Kidney (tissue), 14 donors: ENCODE data around the gene LIX1L. TPM values are rescaled to one million over a fixed set of nuclear protein-coding genes. Genes with fewer than 3 reads are reported as not detected.

ENCODE experiments used
- DNase-seq, 5 donors: peaks; one replicate each; pipeline ENCODE4 v3.0.0-alpha.2; 2013 to 2020
- FAIRE-seq: peaks from 2 replicates; lab custom pipeline; 2012; peaks lifted over from hg19 to GRCh38; lab: Jason Lieb, UNC
- H3K27ac ChIP-seq, 2 donors: one replicate each; pipeline ENCODE4 v1.7.0; 2013; ENCODE audit warnings: low read depth in 2 of 2, low read length in 2 of 2, inconsistent platforms in 1 of 2
- H3K27me3 ChIP-seq: one replicate; pipeline ENCODE4 v1.7.1; 2013; ENCODE audit warnings: low read length, inconsistent platforms; ENCODE audit not compliant: control insufficient read depth, insufficient read depth
- H3K36me3 ChIP-seq, 3 donors: one replicate each; pipeline versions ENCODE4 v1.7.0 to v1.7.1; 2013; ENCODE audit warnings: low read length in 3 of 3, control low read depth in 1 of 3, inconsistent platforms in 1 of 3; ENCODE audit not compliant: insufficient read depth in 3 of 3, control insufficient read depth in 2 of 3
- H3K4me1 ChIP-seq, 3 donors: one replicate each; pipeline versions ENCODE4 v1.7.0 to v1.7.1; 2013; ENCODE audit warnings: low read length in 3 of 3, inconsistent platforms in 1 of 3, low read depth in 1 of 3; ENCODE audit not compliant: control insufficient read depth in 2 of 3, insufficient read depth in 2 of 3
- H3K4me3 ChIP-seq, 3 donors: one replicate each; pipeline versions ENCODE4 v1.7.0 to v1.8.1; 2013; ENCODE audit warnings: low read length in 3 of 3, control low read depth in 1 of 3, inconsistent platforms in 1 of 3
- H3K9ac ChIP-seq, 3 donors: one replicate each; pipeline versions ENCODE4 v1.7.0 to v1.7.1; 2013; ENCODE audit warnings: low read length in 3 of 3, control low read depth in 1 of 3, inconsistent platforms in 1 of 3
- H3K9me3 ChIP-seq, 3 donors: one replicate each; pipeline versions ENCODE4 v1.7.0 to v1.7.1; 2013; ENCODE audit warnings: low read length in 3 of 3, control low read depth in 1 of 3, inconsistent platforms in 1 of 3; ENCODE audit not compliant: control insufficient read depth in 2 of 3, insufficient read depth in 1 of 3
- CTCF ChIP-seq: IDR thresholded peaks from 3 replicates; pipeline ENCODE4 v1.5.1; 2012; ENCODE audit warnings: mild to moderate bottlenecking, moderate library complexity, borderline replicate concordance; ENCODE audit not compliant: insufficient read depth; ENCODE audit errors: extremely low read depth
- intact Hi-C: fragments of 100-400 bp; cut with DNase I; formaldehyde crosslinking; loops from one replicate; pipeline ENCODE4 v1.11.1; 2022
- polyA plus RNA-seq: library from polyadenylated mRNA; stranded (reverse); fragments of 350-450 nt; fragmentation: Illumina TruSeq; extraction: RNeasy Lipid Tissue Mini Kit (QIAGEN cat#74804); gene quantifications from one replicate; pipeline ENCODE4 v1.2.3, GENCODE V29; 2014; ENCODE audit warnings: low read depth, low replicate concordance; ENCODE audit not compliant: insufficient read depth
- total RNA-seq: library from RNA; stranded (reverse); fragmentation: NEBNext Ultra II Directional; extraction: Animal tissue kit (Norgen Biotek cat#: 25700); gene quantifications from one replicate; pipeline ENCODE4 v1.2.1, GENCODE V29; 2021
- donor health status: control.
- donor health status: control.
- donor health status: control.
- donor health status: control.
- donor health status: control.
- donor health status: DM: yes; HTN: yes; CAD: no.
- donor health status: Normal renal cell carcinoma (clear cell type).

The LIX1L gene
- total and polyA plus RNA-seq, 2 donors from 2014 or later, result 10.0 to 27.8 TPM

GRCh38 chr1:145974721-145975120, 16.9 kb upstream of the LIX1L start:
- intact Hi-C loops, result loop anchor here (5.0 kb wide), 1 partner anchor 43 kb away; no protein-coding TSS in a partner anchor
- peaks cover 18 to 19% (median 19%) of the 10 kb centered on the region in 3 donors for H3K4me1 ChIP-seq
- peak in 1 of 5 donors; percentile 16 for DNase-seq
- H3K4me3 ChIP-seq, result no peak overlapping the region
- no peak overlapping the region for H3K9ac ChIP-seq
- H3K27ac ChIP-seq, result no peak overlapping the region
- FAIRE-seq, result no peak
- H3K27me3 ChIP-seq, result no peaks in the 10 kb centered on the region
- H3K9me3 ChIP-seq, result no peaks in the 10 kb centered on the region
- no peaks in the 10 kb centered on the region for H3K36me3 ChIP-seq
- no peak for TF ChIP-seq CTCF

- H3K4me1 ChIP-seq, result peaks cover 0 to 4% (median under 1%) of the 10 kb centered on the region in 3 donors
- no peak overlapping the region for H3K9ac ChIP-seq
- H3K36me3 ChIP-seq, result no peaks in the 10 kb centered on the region
- peaks cover 0 to 1% (median 0%) of the 10 kb centered on the region in 3 donors for H3K9me3 ChIP-seq
- no peak overlapping the region for H3K27ac ChIP-seq
- intact Hi-C loops, result loop anchor here (5.0 kb wide), 1 partner anchor 45 kb away; no protein-coding TSS in a partner anchor
- TF ChIP-seq CTCF, result no peak
- DNase-seq, result no peak
- H3K4me3 ChIP-seq, result no peak overlapping the region
- no peak for FAIRE-seq
- no peaks in the 10 kb centered on the region for H3K27me3 ChIP-seq
These were observed 14.8 kb upstream of the LIX1L start for GRCh38 chr1:145972580-145972979.

- no peak overlapping the region for H3K27ac ChIP-seq
- H3K4me3 ChIP-seq, result no peak overlapping the region
- no peak overlapping the region for H3K9ac ChIP-seq
- peaks cover 2 to 15% (median 4%) of the 10 kb centered on the region in 3 donors for H3K4me1 ChIP-seq
- FAIRE-seq (no peak), DNase-seq (no peak)
- no peak for TF ChIP-seq CTCF
- peaks cover 0 to 4% (median 0%) of the 10 kb centered on the region in 3 donors for H3K9me3 ChIP-seq
- intact Hi-C loops, result loop anchor here (5.0 kb wide), 1 partner anchor 120 kb away; the partner anchor contains the start of gene NUDT17
- no peaks in the 10 kb centered on the region for H3K27me3 ChIP-seq
- no peaks in the 10 kb centered on the region for H3K36me3 ChIP-seq
These were observed 9.5 kb upstream of the LIX1L start for GRCh38 chr1:145967288-145967687.
